DND-41 (cell line): ENCODE measurements around the gene GTF2IRD1.
"Not testable (repeated sequence)": the region's sequence is repeated elsewhere in the genome, so short reads cannot be mapped to it uniquely, and the experiment has no call there.

ENCODE experiments used
- CTCF ChIP-seq: IDR thresholded peaks from 2 replicates; pipeline ENCODE4 v1.5.1; 2012; ENCODE audit warnings: borderline replicate concordance, low read length, moderate library complexity, mild to moderate bottlenecking; ENCODE audit not compliant: poor library complexity, severe bottlenecking; ENCODE audit errors: extremely low read depth
- EZH2 ChIP-seq: IDR thresholded peaks from 3 replicates; pipeline ENCODE4 v1.6.1; 2012; ENCODE audit warnings: borderline replicate concordance, low read depth, mild to moderate bottlenecking, moderate library complexity, low read length, inconsistent platforms; ENCODE audit not compliant: severe bottlenecking

- not testable (repeated sequence) for TF ChIP-seq CTCF, EZH2
These were observed 42.1 kb upstream of the GTF2IRD1 start for GRCh38 chr7:74411571-74411970.
